ENCODE measurements around the gene OR5H2. TPM values are rescaled to one million over a fixed set of nuclear protein-coding genes. Genes with fewer than 3 reads are reported as not detected.
A peak's percentile ranks its signal among the peaks of the same experiment; 100 is the strongest.

OR5H2 gene
- total and polyA plus RNA-seq, 3 donors from 2014 or later, result not detected

DNA sequence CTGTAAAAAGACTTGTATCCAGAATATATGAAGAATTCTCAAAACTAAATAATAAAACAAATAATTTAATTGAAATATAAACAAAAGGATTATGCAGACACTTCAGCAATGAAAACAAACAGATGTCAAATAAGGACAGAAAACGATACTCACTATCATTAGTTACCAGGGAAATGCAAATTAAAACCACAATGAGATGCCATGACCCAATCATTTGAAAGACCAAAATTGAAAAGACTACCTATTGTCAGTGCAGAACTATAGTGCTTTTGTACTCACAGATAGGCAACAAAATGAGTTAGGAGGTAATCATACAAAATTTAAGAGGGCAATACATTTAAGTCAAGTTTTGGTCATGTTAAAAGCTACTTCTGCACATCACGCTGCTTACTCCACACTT lies 39.8 kb downstream of the OR5H2 start:
- no peak for DNase-seq
- 84 to 86% methylated on average over 2 of the region's 2 CpGs for WGBS, 2 donors
- no peaks in the 10 kb centered on the region for H3K27me3 ChIP-seq

GRCh38 chr3:98322686-98323085 lies 40.4 kb downstream of the OR5H2 start:
- Histone ChIP-seq H3K9me3 (no peaks in the 10 kb centered on the region), H3K4me3 (no peak overlapping the region), H3K27ac (no peak overlapping the region), H3K4me1 (no peaks in the 10 kb centered on the region), H3K27me3 (no peaks in the 10 kb centered on the region), H3K36me3 (ENCODE audit: low read depth, missing control alignments) (no peaks in the 10 kb centered on the region)
- DNase-seq, result no peak
- intact Hi-C loops (cut with DNase I; ENCODE audit: low total_unique reads), result loop anchor here (10.0 kb wide), 1 partner anchor 278 kb away; no protein-coding TSS in a partner anchor
- TF ChIP-seq CTCF (IDR thresholded peaks at IDR 0.05) (no peak), POLR2A (IDR thresholded peaks at IDR 0.05) (no peak)
- 68 to 80% methylated on average over 2 of the region's 2 CpGs for WGBS, 2 donors

More for the DNA sequence above, 39.8 kb downstream of the OR5H2 start:
- no peak for TF ChIP-seq POLR2A (IDR thresholded peaks at IDR 0.05)
- no peak for TF ChIP-seq CTCF (IDR thresholded peaks at IDR 0.05)
- no peak overlapping the region for H3K4me3 ChIP-seq
- H3K36me3 ChIP-seq (ENCODE audit: low read depth, missing control alignments), result no peaks in the 10 kb centered on the region
- no peaks in the 10 kb centered on the region for H3K4me1 ChIP-seq
- H3K9me3 ChIP-seq, result no peaks in the 10 kb centered on the region
- no peak overlapping the region for H3K27ac ChIP-seq
- intact Hi-C loops (cut with DNase I; ENCODE audit: low total_unique reads), result loop anchor here (10.0 kb wide), 1 partner anchor 277 kb away; no protein-coding TSS in a partner anchor

- Histone ChIP-seq H3K27ac (no peak overlapping the region), H3K4me3 (no peak overlapping the region), H3K36me3 (ENCODE audit: low read depth, missing control alignments) (no peaks in the 10 kb centered on the region), H3K4me1 (no peaks in the 10 kb centered on the region), H3K9me3 (no peaks in the 10 kb centered on the region), H3K27me3 (no peaks in the 10 kb centered on the region)
- DNase-seq, result no peak
- intact Hi-C loops (cut with DNase I; ENCODE audit: low total_unique reads), result loop anchor here (10.0 kb wide), 1 partner anchor 279 kb away; no protein-coding TSS in a partner anchor
- TF ChIP-seq CTCF (IDR thresholded peaks at IDR 0.05) (no peak), POLR2A (IDR thresholded peaks at IDR 0.05) (no peak)
These were observed 41.1 kb downstream of the OR5H2 start for GRCh38 chr3:98323425-98323824.

GRCh38 chr3:98325055-98325454 lies 42.8 kb downstream of the OR5H2 start:
- TF ChIP-seq POLR2A (IDR thresholded peaks at IDR 0.05), result no peak
- no peak for TF ChIP-seq CTCF (IDR thresholded peaks at IDR 0.05)
- WGBS, 2 donors, result 49 to 57% methylated on average over 12 of the region's 12 CpGs
- intact Hi-C loops (cut with DNase I; ENCODE audit: low total_unique reads), result loop anchor here (10.0 kb wide), 1 partner anchor 280 kb away; no protein-coding TSS in a partner anchor
- Histone ChIP-seq H3K9me3 (no peaks in the 10 kb centered on the region), H3K27ac (no peak overlapping the region), H3K4me1 (no peaks in the 10 kb centered on the region), H3K4me3 (no peak overlapping the region), H3K36me3 (ENCODE audit: low read depth, missing control alignments) (no peaks in the 10 kb centered on the region), H3K27me3 (no peaks in the 10 kb centered on the region)
- DNase-seq, result peak; percentile 18

All from testis (tissue), 3 donors.